Glutamatergic neuron (in vitro differentiated cells): ENCODE data around the gene NSL1. TPM values are rescaled to one million over a fixed set of nuclear protein-coding genes. Genes with fewer than 3 reads are reported as not detected.
"Not testable (repeated sequence)": the region's sequence is repeated elsewhere in the genome, so short reads cannot be mapped to it uniquely, and the experiment has no call there.

Experiments
- DNase-seq: peaks from one replicate; pipeline ENCODE4 v3.0.0; 2022
- H3K27ac Mint-ChIP-seq: one replicate; pipeline ENCODE4 v1.8.0; 2020; ENCODE audit warnings: mild to moderate bottlenecking, mixed read lengths, inconsistent platforms; ENCODE audit not compliant: unreplicated experiment
- H3K27me3 Mint-ChIP-seq: one replicate; pipeline ENCODE4 v1.8.0; 2020; ENCODE audit warnings: mild to moderate bottlenecking, moderate library complexity, mixed read lengths, inconsistent platforms; ENCODE audit not compliant: unreplicated experiment
- H3K36me3 Mint-ChIP-seq: one replicate; pipeline ENCODE4 v1.8.0; 2020; ENCODE audit warnings: mild to moderate bottlenecking, mixed read lengths, inconsistent platforms; ENCODE audit not compliant: unreplicated experiment
- H3K4me1 Mint-ChIP-seq: one replicate; pipeline ENCODE4 v1.8.0; 2020; ENCODE audit warnings: mild to moderate bottlenecking, low read depth, mixed read lengths, inconsistent platforms; ENCODE audit not compliant: unreplicated experiment
- H3K4me3 Mint-ChIP-seq: one replicate; pipeline ENCODE4 v1.8.0; 2020; ENCODE audit warnings: mild to moderate bottlenecking, mixed read lengths, inconsistent platforms; ENCODE audit not compliant: unreplicated experiment
- H3K9me3 Mint-ChIP-seq: one replicate; pipeline ENCODE4 v1.8.0; 2020; ENCODE audit warnings: mild to moderate bottlenecking, moderate library complexity, mixed read lengths, inconsistent platforms; ENCODE audit not compliant: unreplicated experiment
- CTCF ChIP-seq: fragments of 200-600 bp; sonication (generic); IDR thresholded peaks from one replicate; pipeline ENCODE4 v1.5.0; 2021; ENCODE audit not compliant: partially characterized antibody, unreplicated experiment
- total RNA-seq: library from RNA; stranded (reverse); fragmentation: NEBNext Ultra II Directional; extraction: Animal tissue kit (Norgen Biotek cat#: 25700); gene quantifications from one replicate; pipeline ENCODE4 v1.2.1, GENCODE V29; 2021; ENCODE audit not compliant: unreplicated experiment

Gene NSL1
- total RNA-seq, 1 donor from 2014 or later: 35.0 TPM

GRCh38 chr1:212733109-212733508 lies 58.5 kb downstream of the NSL1 start:
- no peak for DNase-seq
- H3K27me3 Mint-ChIP-seq: no peaks in the 10 kb centered on the region
- no peak overlapping the region for H3K4me3 Mint-ChIP-seq
- no peak overlapping the region for H3K27ac Mint-ChIP-seq
- H3K9me3 Mint-ChIP-seq: no peaks in the 10 kb centered on the region
- no peak for TF ChIP-seq CTCF
- no peaks in the 10 kb centered on the region for H3K36me3 Mint-ChIP-seq
- no peaks in the 10 kb centered on the region for H3K4me1 Mint-ChIP-seq

DNA sequence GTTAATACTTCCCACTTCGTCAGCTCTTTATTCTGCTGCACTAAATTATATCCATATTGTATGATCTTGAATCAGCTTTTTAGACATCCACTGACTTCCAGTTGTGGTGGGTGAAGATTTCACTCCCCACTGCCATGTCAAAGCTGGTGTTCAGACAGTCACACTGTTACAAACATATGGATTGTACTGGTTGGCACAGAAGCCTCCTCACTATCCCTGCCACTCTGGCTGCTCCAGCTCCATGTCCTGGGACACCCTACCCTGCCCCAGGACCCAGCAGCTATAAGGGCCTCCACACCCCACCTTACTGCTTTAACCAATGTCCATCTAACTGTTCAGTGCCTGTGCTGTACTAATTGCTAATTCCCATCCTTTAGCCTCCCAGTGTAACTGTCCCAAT lies 59.9 kb downstream of the NSL1 start:
- Mint-ChIP-seq H3K9me3 (no peaks in the 10 kb centered on the region), H3K4me1 (no peaks in the 10 kb centered on the region), H3K4me3 (no peak overlapping the region), H3K27me3 (peaks cover 4% of the 10 kb centered on the region), H3K27ac (no peak overlapping the region), H3K36me3 (peaks cover 2% of the 10 kb centered on the region)
- no peak for DNase-seq
- TF ChIP-seq CTCF: no peak

GRCh38 chr1:212728606-212729005 lies 63.0 kb downstream of the NSL1 start:
- H3K27ac Mint-ChIP-seq: no peak overlapping the region

GRCh38 chr1:212727386-212728181 lies 64.0 kb downstream of the NSL1 start:
- H3K4me1 Mint-ChIP-seq: no peaks in the 10 kb centered on the region
- H3K36me3 Mint-ChIP-seq: peaks cover 24% of the 10 kb centered on the region
- peaks cover 17% of the 10 kb centered on the region for H3K9me3 Mint-ChIP-seq
- H3K27ac Mint-ChIP-seq: no peak overlapping the region
- H3K27me3 Mint-ChIP-seq: peaks cover 6% of the 10 kb centered on the region
- H3K4me3 Mint-ChIP-seq: no peak overlapping the region
- DNase-seq: no peak
- TF ChIP-seq CTCF: no peak

More at GRCh38 chr1:212728606-212729005, 63.0 kb downstream of the NSL1 start:
- no peak for DNase-seq
- Mint-ChIP-seq H3K4me1 (no peaks in the 10 kb centered on the region), H3K4me3 (no peak overlapping the region), H3K27me3 (peaks cover 6% of the 10 kb centered on the region), H3K36me3 (peaks cover 20% of the 10 kb centered on the region), H3K9me3 (peaks cover 13% of the 10 kb centered on the region)
- TF ChIP-seq CTCF: no peak

DNA sequence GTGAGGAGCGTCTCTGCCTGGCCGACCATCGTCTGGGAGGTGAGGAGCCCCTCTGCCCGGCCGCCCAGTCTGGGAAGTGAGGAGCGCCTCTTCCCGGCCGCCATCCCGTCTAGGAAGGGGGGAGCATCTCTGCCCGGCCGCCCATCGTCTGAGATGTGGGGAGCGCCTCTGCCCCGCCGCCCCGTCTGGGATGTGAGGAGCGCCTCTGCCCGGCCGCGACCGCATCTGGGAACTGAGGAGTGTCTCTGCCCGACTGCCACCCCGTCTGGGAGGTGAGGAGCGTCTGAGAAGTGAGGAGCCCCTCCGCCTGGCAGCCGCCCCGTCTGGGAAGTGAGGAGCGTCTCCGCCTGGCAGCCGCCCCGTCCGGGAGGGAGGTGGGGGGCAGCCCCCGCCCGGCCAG lies 66.9 kb downstream of the NSL1 start:
- not testable (repeated sequence) for H3K27ac Mint-ChIP-seq, H3K4me1 Mint-ChIP-seq, H3K27me3 Mint-ChIP-seq, DNase-seq, H3K4me3 Mint-ChIP-seq
- Mint-ChIP-seq H3K36me3 (peaks cover 24% of the 10 kb centered on the region), H3K9me3 (peaks cover 19% of the 10 kb centered on the region)
